Keratinocyte (primary cell): ENCODE results near the gene KRT33A. TPM values are rescaled to one million over a fixed set of nuclear protein-coding genes. Genes with fewer than 3 reads are reported as not detected.
A peak's percentile ranks its signal among the peaks of the same experiment; 100 is the strongest.

Source experiments
- DNase-seq: peaks from one replicate; pipeline ENCODE4 v3.0.0-alpha.2; 2011; ENCODE audit warnings: low read depth, missing footprints, low spot score
- FAIRE-seq: peaks from 2 replicates; lab custom pipeline; 2011; peaks lifted over from hg19 to GRCh38; lab: Jason Lieb, UNC
- H2AFZ ChIP-seq: 2 replicates; pipeline ENCODE4 v1.6.0; 2012; ENCODE audit warnings: low read length, control low read depth, inconsistent platforms; ENCODE audit not compliant: control insufficient read depth
- H3K27ac ChIP-seq: 2 replicates; pipeline ENCODE4 v1.5.1; 2011; ENCODE audit warnings: low read length; ENCODE audit not compliant: control insufficient read depth, insufficient read depth
- H3K27me3 ChIP-seq: 3 replicates; pipeline ENCODE4 v1.6.0; 2011; ENCODE audit warnings: low read length; ENCODE audit not compliant: control insufficient read depth, insufficient read depth; ENCODE audit errors: extremely low read depth
- H3K36me3 ChIP-seq, 2 experiments: 2 replicates in 1 of 2; 3 replicates in 1 of 2; pipeline ENCODE4 v1.5.1; 2011; ENCODE audit warnings: low read length in 2 of 2, mild to moderate bottlenecking in 1 of 2; ENCODE audit not compliant: control insufficient read depth in 2 of 2, insufficient read depth in 2 of 2; ENCODE audit errors: extremely low read depth in 1 of 2
- H3K4me1 ChIP-seq: 3 replicates; pipeline ENCODE4 v1.5.1; 2011; ENCODE audit warnings: low read length; ENCODE audit not compliant: control insufficient read depth, insufficient read depth; ENCODE audit errors: extremely low read depth
- H3K4me2 ChIP-seq: 3 replicates; pipeline ENCODE4 v1.6.0; 2011; ENCODE audit warnings: low read depth, low read length; ENCODE audit not compliant: control insufficient read depth, insufficient read depth; ENCODE audit errors: extremely low read depth
- H3K4me3 ChIP-seq, 3 experiments: fragments of 200-600 bp in 1 of 3; sonication (generic) in 1 of 3; 2 replicates in 2 of 3; 3 replicates in 1 of 3; pipeline ENCODE4 v1.5.1; 2011 to 2016; ENCODE audit warnings: low read length in 3 of 3, mild to moderate bottlenecking in 3 of 3, control low read depth in 2 of 3, inconsistent platforms in 1 of 3, low read depth in 1 of 3, mixed read lengths in 1 of 3, mixed run types in 1 of 3, moderate library complexity in 1 of 3; ENCODE audit not compliant: control insufficient read depth in 2 of 3, insufficient read depth in 2 of 3; ENCODE audit errors: extremely low read depth in 1 of 3
- H3K79me2 ChIP-seq: 2 replicates; pipeline ENCODE4 v1.6.0; 2012; ENCODE audit warnings: low read length; ENCODE audit not compliant: control insufficient read depth, insufficient read depth
- H3K9ac ChIP-seq: 3 replicates; pipeline ENCODE4 v1.6.0; 2011; ENCODE audit warnings: low read length; ENCODE audit not compliant: control insufficient read depth, insufficient read depth; ENCODE audit errors: extremely low read depth
- H3K9me1 ChIP-seq: 3 replicates; pipeline ENCODE4 v1.6.0; 2011; ENCODE audit warnings: low read length; ENCODE audit not compliant: control insufficient read depth, insufficient read depth; ENCODE audit errors: extremely low read depth
- H3K9me3 ChIP-seq: 2 replicates; pipeline ENCODE4 v1.5.1; 2012; ENCODE audit warnings: low read depth, low read length; ENCODE audit not compliant: control insufficient read depth
- H4K20me1 ChIP-seq: 3 replicates; pipeline ENCODE4 v1.6.0; 2011; ENCODE audit warnings: low read length; ENCODE audit not compliant: control insufficient read depth, insufficient read depth; ENCODE audit errors: extremely low read depth
- CTCF ChIP-seq, 3 experiments: IDR thresholded peaks in 1 of 3; conservative IDR thresholded peaks in 1 of 3; optimal IDR thresholded peaks in 1 of 3; 2 replicates in 2 of 3; 3 replicates in 1 of 3; pipeline versions ENCODE3 to v1.5.1; 2011; ENCODE audit warnings: low read length in 3 of 3, mild to moderate bottlenecking in 3 of 3, moderate library complexity in 2 of 3, control low read depth in 1 of 3, inconsistent platforms in 1 of 3; ENCODE audit not compliant: insufficient read depth in 2 of 3; ENCODE audit errors: extremely low read depth in 1 of 3
- EZH2 ChIP-seq: IDR thresholded peaks from one replicate; pipeline ENCODE4 v1.6.1; 2012; ENCODE audit warnings: inconsistent platforms, mild to moderate bottlenecking, low read length, moderate library complexity
- dilution Hi-C: fragments of 300-500 bp; cut with MboI; formaldehyde crosslinking; loops from one replicate; pipeline ENCODE4 v1.7.0; 2020; ENCODE audit warnings: low sequenced_read_pairs; ENCODE audit not compliant: extremely low pct_ligation_motif_present
- polyA plus RNA-seq, 5 experiments: library from polyadenylated mRNA; depleted of rRNA in 3 of 5; stranded (reverse) in 3 of 5; stranded (forward) in 1 of 5; unstranded in 1 of 5; fragments of >200 nt; gene quantifications; 1 replicate in 1 of 5; 2 replicates in 3 of 5; 3 replicates in 1 of 5; pipeline versions ENCODE4 v1.2.1 to v1.2.3, GENCODE V29; 2011 to 2012; ENCODE audit warnings: missing spikeins in 2 of 5, low read depth in 1 of 5, low replicate concordance in 1 of 5

Gene KRT33A
- polyA plus RNA-seq, 1 donor (not counting 4 experiments of a cell fraction or from before 2014, with no cell fraction given): not detected

DNA sequence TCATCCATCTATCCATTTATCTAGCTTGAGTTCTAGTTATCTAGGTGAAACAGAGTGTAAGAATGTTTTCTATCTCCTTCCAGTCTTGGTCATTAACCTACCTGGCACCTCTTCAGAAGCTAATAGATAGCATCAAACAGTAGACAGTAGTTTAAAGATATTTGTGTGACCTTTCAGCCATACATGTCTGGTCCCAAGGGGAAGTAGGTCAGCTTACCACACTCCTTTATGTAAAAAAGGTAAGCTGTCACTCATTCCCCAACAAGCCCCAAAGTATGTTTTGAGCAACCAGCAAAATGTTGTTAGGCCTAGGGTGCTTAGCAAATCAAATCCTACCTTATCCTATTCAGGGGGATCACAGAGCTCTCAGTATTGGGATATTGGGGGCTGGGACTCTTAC is 15.4 kb upstream of the KRT33A start:
- Histone ChIP-seq H3K9me3 (no peaks in the 10 kb centered on the region), H3K4me3 (no peak overlapping the region), H3K9me1 (no peaks in the 10 kb centered on the region), H3K79me2 (no peaks in the 10 kb centered on the region), H2AFZ (no peak overlapping the region), H3K27ac (no peak overlapping the region), H3K9ac (no peak overlapping the region), H3K27me3 (no peaks in the 10 kb centered on the region), H3K36me3 (no peaks in the 10 kb centered on the region), H3K4me1 (peaks cover 13% of the 10 kb centered on the region), H3K4me2 (no peak overlapping the region), H4K20me1 (no peaks in the 10 kb centered on the region)
- TF ChIP-seq EZH2: no peak
- TF ChIP-seq CTCF (optimal IDR thresholded peaks at IDR 0.05 in 1 of 3, IDR thresholded peaks at IDR 0.05 in 1 of 3, conservative IDR thresholded peaks at IDR 0.05 in 1 of 3; ENCODE audit: extremely low read depth in 1 of 3, insufficient read depth in 2 of 3, low read length in 3 of 3): no peak
- FAIRE-seq: no peak
- dilution Hi-C loops: no loop called here
- DNase-seq: no peak

DNA sequence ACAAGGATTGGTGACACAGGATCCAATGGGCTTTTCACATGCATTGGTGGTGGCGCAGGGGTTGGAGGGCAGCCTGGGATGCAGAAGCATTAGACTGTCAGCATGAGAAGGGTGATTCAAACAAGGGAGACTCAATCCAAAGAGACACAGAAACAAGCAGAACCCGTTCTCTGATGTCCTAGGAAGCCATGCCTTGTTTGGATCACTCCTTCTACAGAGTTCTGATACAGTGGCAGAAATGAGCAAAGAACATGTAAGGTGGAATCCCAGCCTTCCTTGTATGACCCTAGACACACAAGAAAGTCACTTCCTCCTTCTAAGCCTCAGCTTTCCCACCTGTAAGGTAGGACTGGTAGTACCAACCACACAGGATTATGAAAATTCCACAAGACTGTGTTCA is 13.3 kb upstream of the KRT33A start:
- H3K4me2 ChIP-seq: no peak overlapping the region
- no peak overlapping the region for H3K4me3 ChIP-seq
- H3K9ac ChIP-seq: no peak overlapping the region
- dilution Hi-C loops: no loop called here
- no peak overlapping the region for H2AFZ ChIP-seq
- peaks cover 13% of the 10 kb centered on the region for H3K4me1 ChIP-seq
- H3K27ac ChIP-seq: no peak overlapping the region
- no peaks in the 10 kb centered on the region for H3K79me2 ChIP-seq
- FAIRE-seq: peak; percentile 5
- H3K9me1 ChIP-seq: no peaks in the 10 kb centered on the region
- no peaks in the 10 kb centered on the region for H3K27me3 ChIP-seq
- no peaks in the 10 kb centered on the region for H3K9me3 ChIP-seq
- no peak for DNase-seq
- no peaks in the 10 kb centered on the region for H4K20me1 ChIP-seq
- no peaks in the 10 kb centered on the region for H3K36me3 ChIP-seq
- TF ChIP-seq EZH2: no peak
- no peak for TF ChIP-seq CTCF (optimal IDR thresholded peaks at IDR 0.05 in 1 of 3, IDR thresholded peaks at IDR 0.05 in 1 of 3, conservative IDR thresholded peaks at IDR 0.05 in 1 of 3; ENCODE audit: extremely low read depth in 1 of 3, insufficient read depth in 2 of 3, low read length in 3 of 3)
